GM12891 (cell line): ENCODE measurements around the gene LRRC74B.
A peak's percentile ranks its signal among the peaks of the same experiment; 100 is the strongest.

Experiments used
- DNase-seq: peaks from one replicate; pipeline ENCODE4 v3.0.0; 2011; ENCODE audit warnings: low spot score; ENCODE audit not compliant: insufficient read length
- FAIRE-seq: peaks from 2 replicates; lab custom pipeline; 2011; peaks lifted over from hg19 to GRCh38; lab: Jason Lieb, UNC
- PAX5 ChIP-seq: IDR thresholded peaks from 2 replicates; pipeline ENCODE4 v1.6.1; 2011; ENCODE audit warnings: low read length, moderate library complexity, mild to moderate bottlenecking; ENCODE audit not compliant: insufficient read depth, severe bottlenecking
- POLR2A ChIP-seq: IDR thresholded peaks from 2 replicates; pipeline ENCODE4 v1.6.1; 2011; ENCODE audit warnings: low read depth, low read length, control low read depth
- POLR2AphosphoS5 ChIP-seq: IDR thresholded peaks from 2 replicates; pipeline ENCODE4 v1.6.1; 2011; ENCODE audit warnings: low read depth, low read length, control low read depth
- POU2F2 ChIP-seq: IDR thresholded peaks from 2 replicates; pipeline ENCODE4 v1.6.1; 2011; ENCODE audit warnings: low read depth, mild to moderate bottlenecking, control low read depth, low read length, moderate library complexity
- SPI1 ChIP-seq: IDR thresholded peaks from 2 replicates; pipeline ENCODE4 v1.6.1; 2011; ENCODE audit warnings: low read depth, low read length, control low read depth
- TAF1 ChIP-seq: IDR thresholded peaks from 2 replicates; pipeline ENCODE4 v1.6.1; 2011; ENCODE audit warnings: low read depth, low read length, control low read depth

The LRRC74B gene

GRCh38 chr22:21013657-21014201 is 32.0 kb upstream of the LRRC74B start:
- TF ChIP-seq SPI1 (no peak), POU2F2 (no peak), PAX5 (no peak), POLR2AphosphoS5 (no peak), POLR2A (no peak), TAF1 (no peak)
- FAIRE-seq (no peak), DNase-seq (no peak)

- DNase-seq (peak; percentile 96), FAIRE-seq (peak; percentile 97)
- no peak for TF ChIP-seq PAX5
These were observed 31.5 kb upstream of the LRRC74B start for GRCh38 chr22:21014202-21014725.

- TF ChIP-seq POLR2A = no peak
- TF ChIP-seq PAX5 = no peak
- TF ChIP-seq SPI1 = no peak
- TF ChIP-seq TAF1 = no peak
- no peak for TF ChIP-seq POU2F2
- no peak for TF ChIP-seq POLR2AphosphoS5
- DNase-seq (no peak), FAIRE-seq (no peak)
These were observed 30.9 kb upstream of the LRRC74B start, which contains the start of gene P2RX6 for GRCh38 chr22:21014726-21015465. Gene P2RX6, plus strand, starts transcription at chr22:21015165. Its CDS starts 10 bp downstream, at chr22:21015175.

GRCh38 chr22:21015466-21016006 is 30.2 kb upstream of the LRRC74B start:
- FAIRE-seq (no peak), DNase-seq (no peak)
- no peak for TF ChIP-seq POLR2A
- no peak for TF ChIP-seq TAF1
- TF ChIP-seq POLR2AphosphoS5 = no peak
- TF ChIP-seq POU2F2 = no peak
- no peak for TF ChIP-seq PAX5
- TF ChIP-seq SPI1 = no peak

DNA sequence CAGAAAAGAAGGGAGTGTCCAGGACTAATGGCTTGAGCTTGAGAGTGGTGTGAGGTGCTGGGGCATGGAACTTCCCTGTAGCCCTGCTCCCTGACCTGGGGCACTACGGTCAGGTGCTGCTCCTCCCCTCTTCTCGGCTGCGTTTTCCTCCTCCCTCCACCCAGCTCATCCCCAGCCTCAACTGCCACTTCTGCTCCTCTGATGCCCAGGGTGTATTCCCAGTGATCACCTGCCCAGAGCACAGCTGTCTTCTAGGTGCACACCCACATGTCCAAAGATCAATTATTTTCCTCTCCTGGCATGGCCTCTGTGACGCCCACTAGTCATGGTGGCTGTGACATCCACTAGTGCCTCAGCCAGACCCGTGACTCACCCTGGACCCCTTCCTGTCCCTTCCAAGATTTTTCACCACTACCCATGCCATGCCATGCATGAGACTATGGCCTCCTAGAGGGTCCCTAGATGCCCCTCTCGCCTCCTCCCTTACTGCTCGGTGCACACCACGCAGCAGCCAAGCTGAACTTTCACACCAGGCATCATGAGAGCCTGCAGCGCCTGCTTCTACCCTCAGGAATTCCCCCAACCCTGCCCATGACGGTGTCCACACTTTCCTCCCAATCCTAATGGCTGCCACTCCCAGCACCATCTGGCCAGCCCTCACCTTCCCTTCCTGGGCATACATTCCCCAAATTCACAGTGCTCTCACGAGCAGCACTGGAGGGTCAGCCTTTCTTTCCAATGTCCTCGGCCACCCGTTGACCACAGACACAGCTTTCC is 28.9 kb upstream of the LRRC74B start:
- TF ChIP-seq PAX5 = no peak
- TF ChIP-seq TAF1 = no peak
- no peak for TF ChIP-seq POU2F2
- no peak for TF ChIP-seq POLR2A
- no peak for TF ChIP-seq POLR2AphosphoS5
- no peak for TF ChIP-seq SPI1
- no peak for DNase-seq
- FAIRE-seq = no peak

DNA sequence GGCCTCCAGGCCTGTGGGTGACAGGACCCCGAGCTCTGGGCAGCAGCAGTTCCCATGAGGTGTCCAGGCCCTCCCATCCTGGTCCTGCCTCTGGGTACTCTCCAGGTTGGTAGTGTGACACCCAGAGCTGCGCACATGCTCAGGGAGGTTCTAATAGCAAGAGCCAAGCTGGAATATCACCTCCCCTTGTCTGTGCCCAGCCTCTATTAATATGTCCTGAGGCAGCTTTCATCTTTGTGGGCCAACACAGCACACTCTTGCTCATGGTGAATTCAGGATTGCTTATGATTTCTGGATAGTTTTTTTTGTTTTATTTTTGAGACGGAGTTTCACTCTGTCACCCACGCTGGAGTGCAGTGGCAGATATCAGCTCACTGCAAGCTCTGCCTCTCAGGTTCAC is 27.4 kb upstream of the LRRC74B start:
- DNase-seq (no peak), FAIRE-seq (no peak)
- TF ChIP-seq TAF1 (no peak), POLR2A (no peak), POU2F2 (no peak), PAX5 (no peak)

DNA sequence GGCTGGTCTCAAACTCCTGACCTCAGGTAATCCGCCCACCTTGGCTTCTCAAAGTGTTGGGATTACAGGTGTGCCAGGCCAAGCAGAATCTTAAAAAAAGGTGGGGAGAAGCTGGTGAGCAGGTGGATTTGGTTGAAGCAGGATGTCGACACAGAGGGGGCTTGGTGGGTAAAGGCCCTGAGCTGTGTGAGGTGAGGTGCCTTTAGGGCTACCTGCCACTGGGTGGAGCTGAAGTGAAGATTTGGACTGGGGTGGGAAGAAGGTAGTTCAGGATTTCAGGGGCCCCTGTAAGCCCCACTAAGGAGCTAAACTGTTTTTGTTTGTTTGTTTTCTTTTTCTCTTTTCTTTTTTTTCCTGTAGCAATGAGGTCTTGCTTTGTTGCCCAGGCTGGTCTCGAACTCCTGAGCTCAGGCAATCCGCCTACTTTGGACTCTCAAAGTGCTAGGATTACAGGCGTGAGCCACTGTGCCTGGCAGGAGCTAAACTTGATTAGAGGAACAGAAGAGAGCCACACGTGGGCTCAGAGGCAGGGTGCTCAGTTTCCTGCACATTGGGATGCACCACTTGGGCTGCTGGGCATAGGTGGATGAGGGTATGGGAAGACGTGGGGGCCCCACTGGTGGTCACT is 24.8 kb upstream of the LRRC74B start:
- FAIRE-seq (no peak), DNase-seq (no peak)
- TF ChIP-seq POU2F2 (no peak), POLR2A (no peak), TAF1 (no peak), SPI1 (no peak), PAX5 (no peak), POLR2AphosphoS5 (no peak)

DNA sequence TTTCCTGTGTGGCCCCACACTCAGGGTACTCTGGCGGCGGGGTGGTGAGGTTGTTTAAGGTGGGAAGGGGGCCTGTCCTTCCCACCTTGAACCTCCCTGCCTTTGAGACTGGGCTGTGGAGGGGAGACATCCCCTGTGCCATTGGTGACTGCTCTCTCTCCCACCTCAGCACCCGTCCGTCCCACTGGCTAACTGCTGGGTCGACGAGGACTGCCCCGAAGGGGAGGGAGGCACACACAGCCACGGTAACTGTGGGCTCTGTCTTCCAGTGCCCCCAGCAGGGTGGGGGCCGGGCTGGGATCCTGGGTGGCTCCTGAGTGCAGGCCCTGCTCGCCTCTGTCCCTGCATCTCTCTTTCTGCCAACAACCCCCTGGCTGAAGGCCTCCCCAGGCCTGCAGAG is 23.2 kb upstream of the LRRC74B start:
- FAIRE-seq (no peak), DNase-seq (no peak)
- TF ChIP-seq PAX5 (no peak), POLR2AphosphoS5 (no peak), SPI1 (no peak), POLR2A (no peak), TAF1 (no peak), POU2F2 (no peak)

DNA sequence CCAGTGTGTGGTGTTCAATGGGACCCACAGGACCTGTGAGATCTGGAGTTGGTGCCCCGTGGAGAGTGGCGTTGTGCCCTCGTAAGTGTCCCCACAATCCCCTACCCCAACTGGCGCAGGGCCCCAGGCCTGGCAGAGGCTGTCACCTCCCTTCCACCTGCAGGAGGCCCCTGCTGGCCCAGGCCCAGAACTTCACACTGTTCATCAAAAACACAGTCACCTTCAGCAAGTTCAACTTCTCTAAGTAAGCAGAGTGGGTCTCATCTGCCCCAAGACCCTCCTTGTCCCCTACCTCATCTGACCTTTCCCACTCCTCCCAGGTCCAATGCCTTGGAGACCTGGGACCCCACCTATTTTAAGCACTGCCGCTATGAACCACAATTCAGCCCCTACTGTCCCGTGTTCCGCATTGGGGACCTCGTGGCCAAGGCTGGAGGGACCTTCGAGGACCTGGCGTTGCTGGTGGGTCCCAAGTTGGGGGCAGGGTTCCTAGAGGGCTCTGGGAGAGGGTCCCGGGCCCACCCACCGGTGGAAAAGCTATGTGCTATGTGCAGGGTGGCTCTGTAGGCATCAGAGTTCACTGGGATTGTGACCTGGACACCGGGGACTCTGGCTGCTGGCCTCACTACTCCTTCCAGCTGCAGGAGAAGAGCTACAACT is 22.7 kb upstream of the LRRC74B start:
- FAIRE-seq (no peak), DNase-seq (no peak)
- no peak for TF ChIP-seq POLR2AphosphoS5
- no peak for TF ChIP-seq POLR2A
- TF ChIP-seq TAF1 = no peak
- no peak for TF ChIP-seq SPI1
- no peak for TF ChIP-seq PAX5
- no peak for TF ChIP-seq POU2F2
